ENCODE data around the gene EYA2.

Gene EYA2

GRCh38 chr20:47055699-47056369 is 161.2 kb downstream of the EYA2 start:
- no peaks in the 10 kb centered on the region for H3K36me3 ChIP-seq (ENCODE audit: control insufficient read depth in 2 of 2, insufficient read depth in 2 of 2, low read length in 2 of 2)
- no peak overlapping the region for H3K27ac ChIP-seq (ENCODE audit: low read depth in 2 of 2, low read length in 2 of 2)
- no peaks in the 10 kb centered on the region for H3K27me3 ChIP-seq (ENCODE audit: control insufficient read depth in 2 of 2, insufficient read depth in 2 of 2, low read length in 2 of 2)
- H3K9ac ChIP-seq (ENCODE audit: low read depth in 1 of 2, low read length in 2 of 2) = no peak overlapping the region
- no peak overlapping the region for H3K4me3 ChIP-seq (ENCODE audit: low read length in 2 of 2)
- no peaks in the 10 kb centered on the region for H3K4me1 ChIP-seq (ENCODE audit: control insufficient read depth in 2 of 2, insufficient read depth in 2 of 2, low read length in 2 of 2)
- H3K9me3 ChIP-seq (ENCODE audit: control insufficient read depth in 2 of 2, low read length in 2 of 2) = no peaks in the 10 kb centered on the region

DNA sequence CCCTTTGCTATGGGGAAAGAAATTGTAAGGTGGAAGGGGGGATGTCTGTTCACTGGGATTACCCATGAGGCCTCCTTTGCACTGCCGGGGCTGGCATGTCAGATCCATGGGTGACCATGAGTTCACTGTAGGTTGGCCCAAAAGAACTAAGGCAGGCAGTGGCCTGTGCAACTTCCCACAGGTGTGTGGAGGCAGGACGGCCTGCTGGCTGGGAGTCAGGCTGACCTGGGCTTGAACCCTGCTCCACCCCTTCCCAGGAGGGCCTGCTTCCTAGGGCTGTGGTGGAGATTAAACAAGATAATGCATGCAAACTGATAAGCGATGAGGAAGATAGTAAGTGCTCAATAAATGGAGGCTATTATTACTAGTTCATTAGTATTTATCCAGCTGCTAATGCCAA is 163.0 kb downstream of the EYA2 start:
- H3K9me3 ChIP-seq (ENCODE audit: control insufficient read depth in 2 of 2, low read length in 2 of 2) = no peaks in the 10 kb centered on the region
- no peak overlapping the region for H3K27ac ChIP-seq (ENCODE audit: low read depth in 2 of 2, low read length in 2 of 2)
- H3K27me3 ChIP-seq (ENCODE audit: control insufficient read depth in 2 of 2, insufficient read depth in 2 of 2, low read length in 2 of 2) = no peaks in the 10 kb centered on the region

DNA sequence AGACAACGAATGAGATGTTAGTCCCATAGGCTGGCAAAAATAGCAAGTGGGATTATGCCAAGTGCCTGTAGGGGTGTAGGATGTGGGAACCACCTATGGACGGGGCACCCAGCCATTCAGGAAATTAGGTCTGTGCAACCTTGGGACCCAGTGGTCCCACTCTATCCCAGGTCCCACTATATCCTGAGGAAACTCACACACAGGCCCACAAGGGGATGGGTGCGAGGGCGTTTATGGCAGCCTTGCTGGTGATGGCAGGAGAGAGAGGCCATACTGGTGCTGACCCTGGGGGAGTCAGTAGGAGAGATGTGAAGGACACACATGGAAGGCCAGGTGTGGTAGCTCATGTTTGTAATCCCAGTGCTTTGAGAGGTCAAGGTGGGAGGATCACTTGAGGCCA is 163.6 kb downstream of the EYA2 start:
- Histone ChIP-seq H3K27ac (ENCODE audit: low read depth in 2 of 2, low read length in 2 of 2) (no peak overlapping the region), H3K9ac (ENCODE audit: low read depth in 1 of 2, low read length in 2 of 2) (no peak overlapping the region), H3K36me3 (ENCODE audit: control insufficient read depth in 2 of 2, insufficient read depth in 2 of 2, low read length in 2 of 2) (no peaks in the 10 kb centered on the region), H3K9me3 (ENCODE audit: control insufficient read depth in 2 of 2, low read length in 2 of 2) (no peaks in the 10 kb centered on the region), H3K4me3 (ENCODE audit: low read length in 2 of 2) (no peak overlapping the region), H3K4me1 (ENCODE audit: control insufficient read depth in 2 of 2, insufficient read depth in 2 of 2, low read length in 2 of 2) (peaks cover 0 to 7% of the 10 kb centered on the region in 2 donors), H3K27me3 (ENCODE audit: control insufficient read depth in 2 of 2, insufficient read depth in 2 of 2, low read length in 2 of 2) (no peaks in the 10 kb centered on the region)

More for the DNA sequence above, 163.0 kb downstream of the EYA2 start:
- Histone ChIP-seq H3K9ac (ENCODE audit: low read depth in 1 of 2, low read length in 2 of 2) (no peak overlapping the region), H3K36me3 (ENCODE audit: control insufficient read depth in 2 of 2, insufficient read depth in 2 of 2, low read length in 2 of 2) (no peaks in the 10 kb centered on the region), H3K4me1 (ENCODE audit: control insufficient read depth in 2 of 2, insufficient read depth in 2 of 2, low read length in 2 of 2) (peaks cover 0 to 2% of the 10 kb centered on the region in 2 donors), H3K4me3 (ENCODE audit: low read length in 2 of 2) (no peak overlapping the region)

DNA sequence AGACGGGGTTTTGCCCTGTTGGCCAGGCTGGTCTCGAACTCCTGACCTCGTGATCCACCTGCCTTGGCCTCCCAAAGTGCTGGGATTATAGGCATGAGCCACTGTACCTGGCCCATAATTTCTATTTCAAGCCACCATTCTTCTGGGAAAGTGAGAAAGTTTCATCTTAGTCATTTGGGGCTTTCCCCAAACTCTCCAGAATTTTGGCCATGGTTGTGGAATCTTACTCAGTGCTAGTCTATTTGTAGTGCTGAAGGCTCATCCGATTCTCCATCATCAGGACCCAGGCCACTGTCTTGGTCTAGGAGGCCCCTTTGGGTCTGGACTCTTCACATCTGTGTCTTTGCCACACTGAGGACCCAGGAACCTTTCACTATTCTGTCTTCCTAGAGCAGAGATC is 164.9 kb downstream of the EYA2 start:
- Histone ChIP-seq H3K9ac (ENCODE audit: low read depth in 1 of 2, low read length in 2 of 2) (no peak overlapping the region), H3K4me1 (ENCODE audit: control insufficient read depth in 2 of 2, insufficient read depth in 2 of 2, low read length in 2 of 2) (peaks cover 0 to 15% of the 10 kb centered on the region in 2 donors), H3K36me3 (ENCODE audit: control insufficient read depth in 2 of 2, insufficient read depth in 2 of 2, low read length in 2 of 2) (no peaks in the 10 kb centered on the region), H3K27ac (ENCODE audit: low read depth in 2 of 2, low read length in 2 of 2) (no peak overlapping the region), H3K4me3 (ENCODE audit: low read length in 2 of 2) (no peak overlapping the region), H3K9me3 (ENCODE audit: control insufficient read depth in 2 of 2, low read length in 2 of 2) (no peaks in the 10 kb centered on the region), H3K27me3 (ENCODE audit: control insufficient read depth in 2 of 2, insufficient read depth in 2 of 2, low read length in 2 of 2) (no peaks in the 10 kb centered on the region)

- H3K9ac ChIP-seq (ENCODE audit: low read depth in 1 of 2, low read length in 2 of 2) = no peak overlapping the region
- H3K4me1 ChIP-seq (ENCODE audit: control insufficient read depth in 2 of 2, insufficient read depth in 2 of 2, low read length in 2 of 2) = peaks cover 0 to 15% of the 10 kb centered on the region in 2 donors
- H3K27me3 ChIP-seq (ENCODE audit: control insufficient read depth in 2 of 2, insufficient read depth in 2 of 2, low read length in 2 of 2) = no peaks in the 10 kb centered on the region
- H3K9me3 ChIP-seq (ENCODE audit: control insufficient read depth in 2 of 2, low read length in 2 of 2) = no peaks in the 10 kb centered on the region
- no peak overlapping the region for H3K27ac ChIP-seq (ENCODE audit: low read depth in 2 of 2, low read length in 2 of 2)
- no peaks in the 10 kb centered on the region for H3K36me3 ChIP-seq (ENCODE audit: control insufficient read depth in 2 of 2, insufficient read depth in 2 of 2, low read length in 2 of 2)
- no peak overlapping the region for H3K4me3 ChIP-seq (ENCODE audit: low read length in 2 of 2)
Measured at GRCh38 chr20:47061549-47061948, 166.9 kb downstream of the EYA2 start.

DNA sequence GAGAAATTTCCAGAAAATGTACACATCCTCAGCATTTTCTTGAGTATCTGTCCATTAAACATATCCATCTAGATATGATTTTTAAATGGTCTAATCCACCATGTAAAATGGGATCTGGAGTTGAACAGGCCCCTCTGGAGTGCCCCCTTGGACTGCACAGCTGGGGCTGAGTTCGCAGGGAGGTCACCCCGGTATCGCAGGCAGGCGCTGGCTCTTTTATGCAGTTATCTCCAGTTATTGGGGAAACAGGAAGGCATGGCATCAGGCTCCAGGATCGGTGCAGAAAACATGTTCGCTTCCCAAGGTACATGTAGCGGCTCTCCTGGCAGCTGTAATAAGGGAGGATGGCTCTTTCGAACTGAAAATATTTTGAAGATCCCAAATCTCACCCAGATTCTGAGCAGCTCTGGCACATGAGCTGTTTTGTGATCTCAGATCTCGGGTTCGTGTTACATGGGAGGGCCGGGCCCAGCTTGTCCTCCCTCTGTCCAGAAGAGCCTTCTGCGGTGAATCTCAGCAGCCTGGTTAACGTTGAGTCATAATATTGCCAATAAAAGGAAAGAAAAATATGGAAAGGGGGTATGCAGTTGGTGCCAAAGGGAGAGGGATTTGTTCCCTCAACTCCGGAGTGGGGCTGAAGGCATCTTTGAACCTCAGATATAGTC is 167.7 kb downstream of the EYA2 start:
- Histone ChIP-seq H3K27me3 (ENCODE audit: control insufficient read depth in 2 of 2, insufficient read depth in 2 of 2, low read length in 2 of 2) (no peaks in the 10 kb centered on the region), H3K9ac (ENCODE audit: low read depth in 1 of 2, low read length in 2 of 2) (peak overlapping the region in 1 of 2 donors; percentile 11), H3K9me3 (ENCODE audit: control insufficient read depth in 2 of 2, low read length in 2 of 2) (peaks cover 0 to 4% of the 10 kb centered on the region in 2 donors), H3K4me1 (ENCODE audit: control insufficient read depth in 2 of 2, insufficient read depth in 2 of 2, low read length in 2 of 2) (peaks cover 0 to 15% of the 10 kb centered on the region in 2 donors), H3K27ac (ENCODE audit: low read depth in 2 of 2, low read length in 2 of 2) (peak overlapping the region; percentile 64 to 67), H3K4me3 (ENCODE audit: low read length in 2 of 2) (no peak overlapping the region), H3K36me3 (ENCODE audit: control insufficient read depth in 2 of 2, insufficient read depth in 2 of 2, low read length in 2 of 2) (no peaks in the 10 kb centered on the region)

GRCh38 chr20:47063407-47063806 is 168.8 kb downstream of the EYA2 start:
- no peak overlapping the region for H3K9ac ChIP-seq (ENCODE audit: low read depth in 1 of 2, low read length in 2 of 2)
- H3K4me3 ChIP-seq (ENCODE audit: low read length in 2 of 2) = no peak overlapping the region
- H3K9me3 ChIP-seq (ENCODE audit: control insufficient read depth in 2 of 2, low read length in 2 of 2) = peaks cover 0 to 9% of the 10 kb centered on the region in 2 donors
- peaks cover 0 to 15% of the 10 kb centered on the region in 2 donors for H3K4me1 ChIP-seq (ENCODE audit: control insufficient read depth in 2 of 2, insufficient read depth in 2 of 2, low read length in 2 of 2)
- no peaks in the 10 kb centered on the region for H3K27me3 ChIP-seq (ENCODE audit: control insufficient read depth in 2 of 2, insufficient read depth in 2 of 2, low read length in 2 of 2)
- H3K27ac ChIP-seq (ENCODE audit: low read depth in 2 of 2, low read length in 2 of 2) = peak overlapping the region; percentile 64 to 67
- H3K36me3 ChIP-seq (ENCODE audit: control insufficient read depth in 2 of 2, insufficient read depth in 2 of 2, low read length in 2 of 2) = no peaks in the 10 kb centered on the region

DNA sequence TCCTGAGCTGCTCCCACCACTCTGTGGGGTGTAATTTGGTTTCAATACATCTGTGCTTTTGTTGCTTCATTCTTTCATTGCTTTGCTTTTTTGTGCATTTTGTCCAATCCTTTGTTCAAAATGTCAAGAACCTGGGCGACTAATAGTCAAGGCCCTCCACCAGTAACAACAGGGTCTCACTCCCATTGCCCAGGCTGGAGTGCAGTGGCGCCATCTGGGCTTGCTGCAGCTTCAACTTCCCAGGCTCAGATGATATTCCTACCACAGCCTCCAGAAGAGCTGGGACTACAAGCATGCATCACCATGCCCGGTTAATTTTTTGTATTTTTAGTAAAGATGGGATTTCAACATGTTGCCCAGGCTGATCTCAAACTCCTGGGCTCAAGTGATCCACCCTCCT is 169.2 kb downstream of the EYA2 start:
- Histone ChIP-seq H3K4me3 (ENCODE audit: low read length in 2 of 2) (no peak overlapping the region), H3K9ac (ENCODE audit: low read depth in 1 of 2, low read length in 2 of 2) (no peak overlapping the region), H3K9me3 (ENCODE audit: control insufficient read depth in 2 of 2, low read length in 2 of 2) (peaks cover 0 to 12% of the 10 kb centered on the region in 2 donors), H3K36me3 (ENCODE audit: control insufficient read depth in 2 of 2, insufficient read depth in 2 of 2, low read length in 2 of 2) (no peaks in the 10 kb centered on the region), H3K27ac (ENCODE audit: low read depth in 2 of 2, low read length in 2 of 2) (no peak overlapping the region), H3K4me1 (ENCODE audit: control insufficient read depth in 2 of 2, insufficient read depth in 2 of 2, low read length in 2 of 2) (peaks cover 0 to 15% of the 10 kb centered on the region in 2 donors), H3K27me3 (ENCODE audit: control insufficient read depth in 2 of 2, insufficient read depth in 2 of 2, low read length in 2 of 2) (no peaks in the 10 kb centered on the region)

DNA sequence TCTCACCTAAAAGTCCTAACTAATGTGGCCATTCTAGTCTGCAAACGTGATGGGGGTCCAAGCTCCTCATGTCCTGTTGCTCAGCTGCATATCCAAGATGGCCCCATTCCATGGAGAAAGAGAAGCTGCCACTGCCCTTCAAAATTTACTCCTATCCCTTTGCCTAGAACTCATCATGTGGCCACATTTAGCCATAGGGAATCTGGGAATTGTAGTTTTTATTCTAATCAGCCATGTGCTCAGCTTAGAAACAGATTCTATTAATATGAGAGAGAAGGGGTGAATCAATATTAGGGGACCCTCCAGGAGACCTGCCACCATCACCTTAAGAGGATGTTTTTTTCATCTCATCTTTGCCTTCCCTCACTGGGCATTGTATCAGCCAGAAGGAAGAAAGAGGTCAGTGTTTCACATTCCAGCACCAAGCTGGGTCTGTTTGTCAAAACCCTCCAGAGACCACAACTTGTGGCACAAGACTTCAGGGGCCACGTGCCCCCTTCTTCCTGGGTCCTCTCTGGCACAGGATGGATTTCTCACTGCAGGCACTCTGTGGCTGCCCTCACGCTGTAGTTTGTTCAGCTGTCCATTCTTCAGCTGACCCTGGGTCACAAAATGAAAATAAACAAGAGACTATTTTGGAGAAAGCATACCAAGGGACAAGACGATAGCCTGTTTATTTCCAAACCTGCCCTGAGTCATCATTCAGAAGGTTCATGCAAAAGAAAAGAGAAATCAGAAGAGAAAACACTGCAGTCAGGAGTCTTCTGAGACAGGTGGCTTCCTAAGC is 172.0 kb downstream of the EYA2 start:
- Histone ChIP-seq H3K27ac (ENCODE audit: low read depth in 2 of 2, low read length in 2 of 2) (no peak overlapping the region), H3K9me3 (ENCODE audit: control insufficient read depth in 2 of 2, low read length in 2 of 2) (peaks cover 0 to 12% of the 10 kb centered on the region in 2 donors), H3K4me1 (ENCODE audit: control insufficient read depth in 2 of 2, insufficient read depth in 2 of 2, low read length in 2 of 2) (peaks cover 0 to 15% of the 10 kb centered on the region in 2 donors), H3K27me3 (ENCODE audit: control insufficient read depth in 2 of 2, insufficient read depth in 2 of 2, low read length in 2 of 2) (no peaks in the 10 kb centered on the region), H3K36me3 (ENCODE audit: control insufficient read depth in 2 of 2, insufficient read depth in 2 of 2, low read length in 2 of 2) (no peaks in the 10 kb centered on the region), H3K9ac (ENCODE audit: low read depth in 1 of 2, low read length in 2 of 2) (no peak overlapping the region), H3K4me3 (ENCODE audit: low read length in 2 of 2) (no peak overlapping the region)

DNA sequence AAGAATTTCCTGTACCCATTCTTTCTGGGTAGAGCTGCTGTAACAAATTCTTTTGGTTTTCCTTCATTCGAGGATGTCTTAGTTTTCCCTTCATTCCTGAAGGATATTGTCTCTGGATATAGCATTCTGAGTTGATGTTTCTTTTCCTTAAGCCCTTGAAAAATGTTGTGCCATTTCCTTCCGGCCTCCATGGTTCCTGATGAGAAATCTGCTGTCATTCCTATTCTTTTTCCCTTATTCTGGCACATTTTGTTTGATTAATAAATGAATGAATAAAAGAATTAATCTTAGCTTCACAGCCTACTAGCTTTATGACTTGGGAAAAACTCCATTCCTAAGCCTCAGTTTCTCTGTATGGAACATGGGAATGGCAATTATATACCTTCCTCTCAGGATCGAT is 173.1 kb downstream of the EYA2 start:
- Histone ChIP-seq H3K4me1 (ENCODE audit: control insufficient read depth in 2 of 2, insufficient read depth in 2 of 2, low read length in 2 of 2) (peaks cover 0 to 12% of the 10 kb centered on the region in 2 donors), H3K27me3 (ENCODE audit: control insufficient read depth in 2 of 2, insufficient read depth in 2 of 2, low read length in 2 of 2) (no peaks in the 10 kb centered on the region), H3K9ac (ENCODE audit: low read depth in 1 of 2, low read length in 2 of 2) (no peak overlapping the region), H3K9me3 (ENCODE audit: control insufficient read depth in 2 of 2, low read length in 2 of 2) (peaks cover 0 to 12% of the 10 kb centered on the region in 2 donors), H3K36me3 (ENCODE audit: control insufficient read depth in 2 of 2, insufficient read depth in 2 of 2, low read length in 2 of 2) (no peaks in the 10 kb centered on the region), H3K4me3 (ENCODE audit: low read length in 2 of 2) (no peak overlapping the region), H3K27ac (ENCODE audit: low read depth in 2 of 2, low read length in 2 of 2) (no peak overlapping the region)

Data from mucosa of rectum (tissue), 2 donors.